ENCODE data around the gene ZBTB21. TPM values are rescaled to one million over a fixed set of nuclear protein-coding genes. Genes with fewer than 3 reads are reported as not detected.

Gene ZBTB21
- total and polyA plus RNA-seq, 9 of the 15 experiments (the other 6 are each of a cell fraction or from before 2014, with no cell fraction given) = 2.2 to 15.2 (median 8.7) TPM

DNA sequence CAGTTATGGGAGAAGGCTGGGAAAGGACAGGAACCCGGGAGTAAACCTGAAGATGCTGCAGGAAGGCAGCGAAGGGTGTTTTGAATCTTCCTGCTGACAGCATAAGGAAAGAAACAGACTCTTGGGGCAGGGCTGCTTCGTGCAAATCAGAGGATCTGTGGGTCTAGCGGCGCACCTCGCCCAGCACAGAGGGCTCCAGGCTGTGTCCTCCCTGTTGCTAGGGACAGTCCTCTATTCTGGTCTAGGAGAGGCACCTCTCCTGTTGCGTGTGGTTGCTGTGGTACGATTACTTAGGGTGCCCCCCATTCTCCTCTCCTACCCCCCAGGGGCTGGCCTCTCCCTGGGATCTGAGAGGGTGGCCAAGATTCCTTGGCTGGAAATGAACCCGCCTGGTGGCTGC lies 67.7 kb downstream of the ZBTB21 start:
- H3K4me3 ChIP-seq = no peak overlapping the region
- no peak overlapping the region for H2AFZ ChIP-seq (ENCODE audit: low read depth, low read length)
- peaks cover 5% of the 10 kb centered on the region; the same call in 1 of the 3 replicates for H3K36me3 ChIP-seq (ENCODE audit: control insufficient read depth, insufficient read depth, low read length)
- POLR2A ChIA-PET = interaction anchor here (0.6 to 0.8 kb wide), 2 partner anchors 8 to 29 kb away, joined by 3 read pairs; no protein-coding TSS in a partner anchor
- intact Hi-C loops (cut with micrococcal nuclease) = no loop called here
- no peaks in the 10 kb centered on the region for H3K4me1 ChIP-seq (replicated peaks in 1 of 2; ENCODE audit: control insufficient read depth in 2 of 2, insufficient read depth in 2 of 2, low read length in 2 of 2)
- CTCF ChIA-PET (ENCODE audit: low intra/inter-chr PET ratio) = no interaction called here
- H3K79me2 ChIP-seq (ENCODE audit: control insufficient read depth, insufficient read depth, low read length) = peaks cover 5% of the 10 kb centered on the region; the same call in 1 of the 3 replicates
- no peak for FAIRE-seq
- no peak overlapping the region for H3K4me2 ChIP-seq (ENCODE audit: insufficient read depth, low read length)
- no peaks in the 10 kb centered on the region; the same call in 1 of the 2 replicates for H4K20me1 ChIP-seq (replicated peaks; ENCODE audit: control insufficient read depth, insufficient read depth, low read length)
- H3K9ac ChIP-seq (ENCODE audit: insufficient read depth in 1 of 2, low read depth in 2 of 2, low read length in 2 of 2) = peak overlapping the region in 1 of 2 experiments; percentile 21; a peak in 1 of 4 replicates
- no TSS peak for BruUV-seq (replicated peaks)
- no peak for DNase-seq (ENCODE audit: extremely low read depth in 1 of 4, low spot score in 3 of 4)
- ATAC-seq = no peak
- no peaks in the 10 kb centered on the region; a peak in 1 of 5 replicates for H3K27me3 ChIP-seq (ENCODE audit: control insufficient read depth in 2 of 2, insufficient read depth in 2 of 2, low read length in 2 of 2)
- no peaks in the 10 kb centered on the region for H3K9me1 ChIP-seq (ENCODE audit: control insufficient read depth, insufficient read depth, low read length)
- no peak overlapping the region for H3K27ac ChIP-seq (ENCODE audit: extremely low read depth, low read depth, low read length)
- H3K9me3 ChIP-seq (replicated peaks; ENCODE audit: control insufficient read depth, insufficient read depth, low read depth, low read length) = no peaks in the 10 kb centered on the region
- in situ Hi-C loops (cut with MboI) = no loop called here
- 78% methylated on average over 8 of the region's 9 CpGs for WGBS (ENCODE audit: insufficient coverage, low coverage, missing lambda C conversion rate)
- TF ChIP-seq ADNP (tag; IDR thresholded peaks at IDR 0.05) (no peak), FOXJ3 (CRISPR knock-in tag; IDR thresholded peaks at IDR 0.05) (no peak), HMGN3 (IDR thresholded peaks at IDR 0.05; ENCODE audit: borderline replicate concordance, extremely low read depth, insufficient read length, low read depth, low read length) (no peak), RNF2 (IDR thresholded peaks at IDR 0.05) (no peak), FOSL1 (tag; conservative IDR thresholded peaks at IDR 0.05) (no peak), ZNF311 (CRISPR knock-in tag; IDR thresholded peaks at IDR 0.05) (no peak), BRCA1 (IDR thresholded peaks at IDR 0.05) (no peak), BRCA1 (CRISPR knock-in tag; IDR thresholded peaks at IDR 0.05) (no peak), ZNF239 (CRISPR knock-in tag; IDR thresholded peaks at IDR 0.05) (no peak), TRIM28 (IDR thresholded peaks at IDR 0.05) (no peak)
- TF ChIP-seq, protein P1, sequence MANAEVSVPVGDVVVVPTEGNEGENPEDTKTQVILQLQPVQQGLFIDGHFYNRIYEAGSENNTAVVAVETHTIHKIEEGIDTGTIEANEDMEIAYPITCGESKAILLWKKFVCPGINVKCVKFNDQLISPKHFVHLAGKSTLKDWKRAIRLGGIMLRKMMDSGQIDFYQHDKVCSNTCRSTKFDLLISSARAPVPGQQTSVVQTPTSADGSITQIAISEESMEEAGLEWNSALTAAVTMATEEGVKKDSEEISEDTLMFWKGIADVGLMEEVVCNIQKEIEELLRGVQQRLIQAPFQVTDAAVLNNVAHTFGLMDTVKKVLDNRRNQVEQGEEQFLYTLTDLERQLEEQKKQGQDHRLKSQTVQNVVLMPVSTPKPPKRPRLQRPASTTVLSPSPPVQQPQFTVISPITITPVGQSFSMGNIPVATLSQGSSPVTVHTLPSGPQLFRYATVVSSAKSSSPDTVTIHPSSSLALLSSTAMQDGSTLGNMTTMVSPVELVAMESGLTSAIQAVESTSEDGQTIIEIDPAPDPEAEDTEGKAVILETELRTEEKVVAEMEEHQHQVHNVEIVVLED (CRISPR knock-in tag; IDR thresholded peaks at IDR 0.05) = no peak
- TF ChIP-seq, protein P2, sequence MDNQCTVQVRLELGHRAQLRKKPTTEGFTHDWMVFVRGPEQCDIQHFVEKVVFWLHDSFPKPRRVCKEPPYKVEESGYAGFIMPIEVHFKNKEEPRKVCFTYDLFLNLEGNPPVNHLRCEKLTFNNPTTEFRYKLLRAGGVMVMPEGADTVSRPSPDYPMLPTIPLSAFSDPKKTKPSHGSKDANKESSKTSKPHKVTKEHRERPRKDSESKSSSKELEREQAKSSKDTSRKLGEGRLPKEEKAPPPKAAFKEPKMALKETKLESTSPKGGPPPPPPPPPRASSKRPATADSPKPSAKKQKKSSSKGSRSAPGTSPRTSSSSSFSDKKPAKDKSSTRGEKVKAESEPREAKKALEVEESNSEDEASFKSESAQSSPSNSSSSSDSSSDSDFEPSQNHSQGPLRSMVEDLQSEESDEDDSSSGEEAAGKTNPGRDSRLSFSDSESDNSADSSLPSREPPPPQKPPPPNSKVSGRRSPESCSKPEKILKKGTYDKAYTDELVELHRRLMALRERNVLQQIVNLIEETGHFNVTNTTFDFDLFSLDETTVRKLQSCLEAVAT (IDR thresholded peaks at IDR 0.05) = no peak
- TF ChIP-seq, protein P3, sequence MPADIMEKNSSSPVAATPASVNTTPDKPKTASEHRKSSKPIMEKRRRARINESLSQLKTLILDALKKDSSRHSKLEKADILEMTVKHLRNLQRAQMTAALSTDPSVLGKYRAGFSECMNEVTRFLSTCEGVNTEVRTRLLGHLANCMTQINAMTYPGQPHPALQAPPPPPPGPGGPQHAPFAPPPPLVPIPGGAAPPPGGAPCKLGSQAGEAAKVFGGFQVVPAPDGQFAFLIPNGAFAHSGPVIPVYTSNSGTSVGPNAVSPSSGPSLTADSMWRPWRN (IDR thresholded peaks at IDR 0.05; ENCODE audit: low read depth) = no peak
- TF ChIP-seq, protein P4, sequence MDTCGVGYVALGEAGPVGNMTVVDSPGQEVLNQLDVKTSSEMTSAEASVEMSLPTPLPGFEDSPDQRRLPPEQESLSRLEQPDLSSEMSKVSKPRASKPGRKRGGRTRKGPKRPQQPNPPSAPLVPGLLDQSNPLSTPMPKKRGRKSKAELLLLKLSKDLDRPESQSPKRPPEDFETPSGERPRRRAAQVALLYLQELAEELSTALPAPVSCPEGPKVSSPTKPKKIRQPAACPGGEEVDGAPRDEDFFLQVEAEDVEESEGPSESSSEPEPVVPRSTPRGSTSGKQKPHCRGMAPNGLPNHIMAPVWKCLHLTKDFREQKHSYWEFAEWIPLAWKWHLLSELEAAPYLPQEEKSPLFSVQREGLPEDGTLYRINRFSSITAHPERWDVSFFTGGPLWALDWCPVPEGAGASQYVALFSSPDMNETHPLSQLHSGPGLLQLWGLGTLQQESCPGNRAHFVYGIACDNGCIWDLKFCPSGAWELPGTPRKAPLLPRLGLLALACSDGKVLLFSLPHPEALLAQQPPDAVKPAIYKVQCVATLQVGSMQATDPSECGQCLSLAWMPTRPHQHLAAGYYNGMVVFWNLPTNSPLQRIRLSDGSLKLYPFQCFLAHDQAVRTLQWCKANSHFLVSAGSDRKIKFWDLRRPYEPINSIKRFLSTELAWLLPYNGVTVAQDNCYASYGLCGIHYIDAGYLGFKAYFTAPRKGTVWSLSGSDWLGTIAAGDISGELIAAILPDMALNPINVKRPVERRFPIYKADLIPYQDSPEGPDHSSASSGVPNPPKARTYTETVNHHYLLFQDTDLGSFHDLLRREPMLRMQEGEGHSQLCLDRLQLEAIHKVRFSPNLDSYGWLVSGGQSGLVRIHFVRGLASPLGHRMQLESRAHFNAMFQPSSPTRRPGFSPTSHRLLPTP (IDR thresholded peaks at IDR 0.05; ENCODE audit: borderline replicate concordance, extremely low read depth, insufficient read length) = no peak
- TF ChIP-seq, protein P5, sequence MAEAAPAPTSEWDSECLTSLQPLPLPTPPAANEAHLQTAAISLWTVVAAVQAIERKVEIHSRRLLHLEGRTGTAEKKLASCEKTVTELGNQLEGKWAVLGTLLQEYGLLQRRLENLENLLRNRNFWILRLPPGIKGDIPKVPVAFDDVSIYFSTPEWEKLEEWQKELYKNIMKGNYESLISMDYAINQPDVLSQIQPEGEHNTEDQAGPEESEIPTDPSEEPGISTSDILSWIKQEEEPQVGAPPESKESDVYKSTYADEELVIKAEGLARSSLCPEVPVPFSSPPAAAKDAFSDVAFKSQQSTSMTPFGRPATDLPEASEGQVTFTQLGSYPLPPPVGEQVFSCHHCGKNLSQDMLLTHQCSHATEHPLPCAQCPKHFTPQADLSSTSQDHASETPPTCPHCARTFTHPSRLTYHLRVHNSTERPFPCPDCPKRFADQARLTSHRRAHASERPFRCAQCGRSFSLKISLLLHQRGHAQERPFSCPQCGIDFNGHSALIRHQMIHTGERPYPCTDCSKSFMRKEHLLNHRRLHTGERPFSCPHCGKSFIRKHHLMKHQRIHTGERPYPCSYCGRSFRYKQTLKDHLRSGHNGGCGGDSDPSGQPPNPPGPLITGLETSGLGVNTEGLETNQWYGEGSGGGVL (CRISPR knock-in tag; IDR thresholded peaks at IDR 0.05) = no peak

Measured in K562 (cell line).